CD14-positive monocyte (primary cell): ENCODE measurements around the gene LRIG1. TPM values are rescaled to one million over a fixed set of nuclear protein-coding genes. Genes with fewer than 3 reads are reported as not detected.
A peak's percentile ranks its signal among the peaks of the same experiment; 100 is the strongest.

Source experiments
- DNase-seq, 3 donors: peaks; one replicate each; pipeline ENCODE4 v3.0.0-alpha.2; 2011 to 2022
- H2AFZ ChIP-seq: 2 replicates; pipeline ENCODE4 v1.6.0; 2012; ENCODE audit warnings: mild to moderate bottlenecking, low read depth, low read length, inconsistent platforms; ENCODE audit not compliant: insufficient read depth, poor library complexity, severe bottlenecking
- H3K27ac ChIP-seq, 2 donors: 1 replicate in 1 of 2; 2 replicates in 1 of 2; pipeline ENCODE4 v1.5.1; 2012 to 2013; ENCODE audit warnings: low read length in 2 of 2, control low read depth in 1 of 2, inconsistent platforms in 1 of 2, low read depth in 1 of 2, mild to moderate bottlenecking in 1 of 2
- H3K27me3 ChIP-seq, 2 donors: one replicate each; pipeline versions ENCODE4 v1.6.0 to v1.6.1; 2011 to 2013; ENCODE audit warnings: low read length in 2 of 2; ENCODE audit not compliant: control insufficient read depth in 2 of 2, insufficient read depth in 2 of 2
- H3K36me3 ChIP-seq, 2 donors: replicated peaks in 1 of 2; 1 replicate in 1 of 2; 2 replicates in 1 of 2; pipeline versions ENCODE4 v1.5.1 to v1.6.1; 2012 to 2013; ENCODE audit warnings: low read length in 2 of 2, control low read depth in 1 of 2, inconsistent platforms in 1 of 2, mild to moderate bottlenecking in 1 of 2; ENCODE audit not compliant: insufficient read depth in 2 of 2, control insufficient read depth in 1 of 2
- H3K4me1 ChIP-seq, 2 donors: 1 replicate in 1 of 2; 2 replicates in 1 of 2; pipeline versions ENCODE4 v1.5.1 to v1.6.1; 2012 to 2013; ENCODE audit warnings: low read length in 2 of 2, control low read depth in 1 of 2, inconsistent platforms in 1 of 2, mild to moderate bottlenecking in 1 of 2, moderate library complexity in 1 of 2; ENCODE audit not compliant: insufficient read depth in 2 of 2, control insufficient read depth in 1 of 2
- H3K4me2 ChIP-seq: replicated peaks from 2 replicates; pipeline ENCODE3; 2012; ENCODE audit warnings: low read length, moderate library complexity, mild to moderate bottlenecking; ENCODE audit not compliant: poor library complexity, severe bottlenecking; ENCODE audit errors: extremely low read depth
- H3K4me3 ChIP-seq, 3 experiments: fragments of 200-600 bp in 1 of 3; sonication (generic) in 1 of 3; replicated peaks in 1 of 3; 1 replicate in 2 of 3; 2 replicates in 1 of 3; pipeline ENCODE4 v1.5.1; 2011 to 2013; ENCODE audit warnings: low read length in 3 of 3, mild to moderate bottlenecking in 3 of 3, control low read depth in 2 of 3, low read depth in 2 of 3, inconsistent platforms in 1 of 3, moderate library complexity in 1 of 3
- H3K79me2 ChIP-seq: 2 replicates; pipeline ENCODE4 v1.6.0; 2012; ENCODE audit warnings: mild to moderate bottlenecking, control low read depth, inconsistent platforms, low read length, moderate library complexity; ENCODE audit not compliant: insufficient read depth
- H3K9ac ChIP-seq: 2 replicates; pipeline ENCODE4 v1.6.0; 2017; ENCODE audit warnings: low read length, mild to moderate bottlenecking; ENCODE audit not compliant: insufficient read depth, poor library complexity, severe bottlenecking
- H3K9me3 ChIP-seq, 2 donors: replicated peaks in 1 of 2; 1 replicate in 1 of 2; 2 replicates in 1 of 2; pipeline versions ENCODE4 v1.5.1 to v1.6.1; 2012 to 2013; ENCODE audit warnings: low read length in 2 of 2, control low read depth in 1 of 2; ENCODE audit not compliant: control insufficient read depth in 1 of 2, insufficient read depth in 1 of 2
- H4K20me1 ChIP-seq: 2 replicates; pipeline ENCODE4 v1.6.0; 2012; ENCODE audit warnings: mild to moderate bottlenecking, low read length, control low read depth, moderate library complexity; ENCODE audit not compliant: insufficient read depth
- H3K27ac Mint-ChIP-seq, 7 donors: one replicate each; pipeline ENCODE4 v1.8.0; 2020; ENCODE audit warnings: mild to moderate bottlenecking in 7 of 7, mixed read lengths in 7 of 7, moderate library complexity in 6 of 7, inconsistent platforms in 2 of 7
- H3K27me3 Mint-ChIP-seq, 3 donors: one replicate each; pipeline ENCODE4 v1.8.0; 2021 to 2022; ENCODE audit warnings: low read depth in 3 of 3, mild to moderate bottlenecking in 3 of 3, mixed read lengths in 3 of 3, moderate library complexity in 3 of 3, inconsistent platforms in 1 of 3
- H3K36me3 Mint-ChIP-seq, 2 donors: one replicate each; pipeline ENCODE4 v1.8.0; 2020; ENCODE audit warnings: mixed read lengths in 2 of 2, inconsistent platforms in 1 of 2, mild to moderate bottlenecking in 1 of 2
- H3K4me1 Mint-ChIP-seq: one replicate; pipeline ENCODE4 v1.8.0; 2020; ENCODE audit warnings: mild to moderate bottlenecking, mixed read lengths
- H3K4me3 Mint-ChIP-seq, 2 donors: one replicate each; pipeline ENCODE4 v1.8.0; 2020; ENCODE audit warnings: mild to moderate bottlenecking in 2 of 2, mixed read lengths in 2 of 2, moderate library complexity in 1 of 2
- H3K9me3 Mint-ChIP-seq, 7 donors: one replicate each; pipeline ENCODE4 v1.8.0; 2020 to 2022; ENCODE audit warnings: mixed read lengths in 7 of 7, mild to moderate bottlenecking in 6 of 7, moderate library complexity in 6 of 7, inconsistent platforms in 2 of 7
- CTCF ChIP-seq: fragments of 200-600 bp; IDR thresholded peaks from one replicate; pipeline ENCODE4 v1.8.0; 2022; ENCODE audit warnings: antibody characterized with exemption, mild to moderate bottlenecking
- WGBS: methylation state at CpG from one replicate; pipeline ENCODE4 v1.1.5; 2013; ENCODE audit warnings: missing lambda C conversion rate; ENCODE audit not compliant: insufficient coverage; 5-methylcytosine and 5-hydroxymethylcytosine counted together
- intact Hi-C, 2 donors: fragments of 100-400 bp; cut with micrococcal nuclease; formaldehyde crosslinking; loops; one replicate each; pipeline versions ENCODE4 v1.15.0 to v1.15.1; 2023
- polyA minus RNA-seq: library from RNA; depleted of rRNA, polyadenylated mRNA; stranded (reverse); fragments of >200 nt; gene quantifications from 2 replicates; pipeline ENCODE4 v1.2.3, GENCODE V29; 2012
- polyA plus RNA-seq, 3 donors: library from polyadenylated mRNA; depleted of rRNA in 1 of 3; unstranded in 2 of 3; stranded (reverse) in 1 of 3; fragments of 300-500 nt in 2 of 3; fragments of >200 nt in 1 of 3; fragmentation: Illumina TruSeq in 2 of 3; gene quantifications; 1 replicate in 2 of 3; 2 replicates in 1 of 3; pipeline ENCODE4 v1.2.3, GENCODE V29; 2012 to 2021
- total RNA-seq, 12 experiments: library from RNA in 1 of 12; stranded (reverse) in 1 of 12; fragments of 120-200 nt in 1 of 12; gene quantifications; one replicate each; pipeline ENCODE4 v1.2.4 and lab custom pipeline; 2013 to 2026; ENCODE audit warnings: mixed read lengths in 6 of 12, inconsistent platforms in 1 of 12

Gene LRIG1
- 2.4 TPM for total RNA-seq (2013)
- 1 to 10 TPM in 2 of 3 donors, under 1 TPM in 1; 0.82 to 1.9 (median 1.0) TPM for polyA plus RNA-seq
- polyA minus RNA-seq, result 3.5 and 6.6 TPM in 2 replicates
- total RNA-seq (lab: John Stamatoyannopoulos, UW), result 4.4 to 64.4 (median 6.4) reads per million in 11 experiments

GRCh38 chr3:66500576-66501482 is at the start of gene LRIG1:
Gene LRIG1 (minus strand): TSS chr3:66501022. CDS start chr3:66500407, 615 bp downstream.
- Histone ChIP-seq H3K27me3 (peaks cover 15 to 37% of the 10 kb centered on the region in 2 donors), H3K9me3 (no peaks in the 10 kb centered on the region), H3K27ac (peak within 1 kb of the TSS in 1 of 2 donors; percentile 26), H3K4me3 (peak within 1 kb of the TSS; percentile 61 to 85 (median 82)), H4K20me1 (no peaks in the 10 kb centered on the region), H2AFZ (peak within 1 kb of the TSS; percentile 89), H3K79me2 (no peaks in the 10 kb centered on the region), H3K9ac (peak within 1 kb of the TSS; percentile 71), H3K36me3 (no peaks in the 10 kb centered on the region), H3K4me2 (peak within 1 kb of the TSS; percentile 97), H3K4me1 (peaks cover 19 to 22% of the 10 kb centered on the region in 2 donors)
- Mint-ChIP-seq H3K36me3 (peaks cover 0 to 2% of the 10 kb centered on the region in 2 donors), H3K9me3 (peaks cover 0 to 7% (median 1%) of the 10 kb centered on the region in 7 donors), H3K4me1 (peaks cover 26% of the 10 kb centered on the region), H3K4me3 (peak within 1 kb of the TSS; percentile 95 to 98), H3K27ac (peak within 1 kb of the TSS in 4 of 7 donors; percentile 20 to 84 (median 69)), H3K27me3 (peaks cover 36 to 42% (median 38%) of the 10 kb centered on the region in 3 donors)
- intact Hi-C loops, result loop anchor here in 1 of 2 donors (5.0 kb wide), 1 partner anchor 94 kb away; no protein-coding TSS in a partner anchor
- peak; percentile 88 to 89 (median 88) for DNase-seq
- WGBS, result under 1% methylated on average over 91 of the region's 109 CpGs
- TF ChIP-seq CTCF, result peak; percentile 33

GRCh38 chr3:66544619-66545429 is 44.0 kb upstream of the LRIG1 start:
- Mint-ChIP-seq H3K4me3 (no peak overlapping the region), H3K36me3 (no peaks in the 10 kb centered on the region), H3K4me1 (no peaks in the 10 kb centered on the region), H3K27me3 (peaks cover 0 to 5% (median 2%) of the 10 kb centered on the region in 3 donors), H3K9me3 (peaks cover 0 to 24% (median 5%) of the 10 kb centered on the region in 7 donors), H3K27ac (no peak overlapping the region)
- Histone ChIP-seq H2AFZ (no peak overlapping the region), H3K4me1 (no peaks in the 10 kb centered on the region), H3K79me2 (no peaks in the 10 kb centered on the region), H3K27me3 (no peaks in the 10 kb centered on the region), H3K4me3 (no peak overlapping the region), H3K9me3 (peaks cover 0 to 14% of the 10 kb centered on the region in 2 donors), H3K36me3 (no peaks in the 10 kb centered on the region), H3K4me2 (no peak overlapping the region), H3K27ac (no peak overlapping the region), H4K20me1 (no peaks in the 10 kb centered on the region), H3K9ac (no peak overlapping the region)
- no peak for TF ChIP-seq CTCF
- intact Hi-C loops, result no loop called here
- DNase-seq, result no peak
- WGBS, result 96% methylated on average over 36 of the region's 43 CpGs
